ENCODE measurements around the gene TBC1D12.

DNA sequence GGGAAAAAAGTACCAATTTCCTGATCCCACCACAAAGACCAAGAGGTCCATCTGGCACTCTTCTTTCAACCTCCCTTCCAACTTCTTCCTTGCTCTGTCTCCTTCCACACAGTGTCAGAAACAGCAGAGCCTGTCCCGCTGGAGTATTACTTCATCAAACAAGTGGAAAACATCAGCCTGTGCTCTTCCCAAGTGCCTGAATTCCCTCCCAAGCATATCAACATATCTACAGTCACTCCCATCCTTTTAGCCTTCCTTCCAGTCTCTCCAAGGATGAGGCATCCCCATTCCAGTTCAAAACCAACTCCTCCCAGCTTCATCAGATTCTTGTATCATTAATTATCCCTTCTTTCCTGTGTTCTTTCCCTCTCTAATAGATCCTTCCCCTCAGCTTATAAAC lies 37.9 kb upstream of the TBC1D12 start:
- TF ChIP-seq, protein P1, sequence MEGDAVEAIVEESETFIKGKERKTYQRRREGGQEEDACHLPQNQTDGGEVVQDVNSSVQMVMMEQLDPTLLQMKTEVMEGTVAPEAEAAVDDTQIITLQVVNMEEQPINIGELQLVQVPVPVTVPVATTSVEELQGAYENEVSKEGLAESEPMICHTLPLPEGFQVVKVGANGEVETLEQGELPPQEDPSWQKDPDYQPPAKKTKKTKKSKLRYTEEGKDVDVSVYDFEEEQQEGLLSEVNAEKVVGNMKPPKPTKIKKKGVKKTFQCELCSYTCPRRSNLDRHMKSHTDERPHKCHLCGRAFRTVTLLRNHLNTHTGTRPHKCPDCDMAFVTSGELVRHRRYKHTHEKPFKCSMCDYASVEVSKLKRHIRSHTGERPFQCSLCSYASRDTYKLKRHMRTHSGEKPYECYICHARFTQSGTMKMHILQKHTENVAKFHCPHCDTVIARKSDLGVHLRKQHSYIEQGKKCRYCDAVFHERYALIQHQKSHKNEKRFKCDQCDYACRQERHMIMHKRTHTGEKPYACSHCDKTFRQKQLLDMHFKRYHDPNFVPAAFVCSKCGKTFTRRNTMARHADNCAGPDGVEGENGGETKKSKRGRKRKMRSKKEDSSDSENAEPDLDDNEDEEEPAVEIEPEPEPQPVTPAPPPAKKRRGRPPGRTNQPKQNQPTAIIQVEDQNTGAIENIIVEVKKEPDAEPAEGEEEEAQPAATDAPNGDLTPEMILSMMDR (IDR thresholded peaks at IDR 0.05; ENCODE audit: extremely low read depth in 1 of 2, insufficient read depth in 1 of 2, low read depth in 1 of 2, low read length in 2 of 2) = no peak
- TF ChIP-seq POLR2A (IDR thresholded peaks at IDR 0.05; ENCODE audit: low read depth, low read length) (no peak), POLR2AphosphoS5 (IDR thresholded peaks at IDR 0.05; ENCODE audit: insufficient read depth, low read depth, low read length) (no peak), JUN (IDR thresholded peaks at IDR 0.05; ENCODE audit: borderline replicate concordance, insufficient read depth, insufficient read length, low read depth) (no peak), EZH2 (IDR thresholded peaks at IDR 0.05; ENCODE audit: borderline replicate concordance, low read depth, low read length, severe bottlenecking) (no peak)

All from endothelial cell of umbilical vein (primary cell).